Measurements from ENCODE around the gene AKT2.

DNA sequence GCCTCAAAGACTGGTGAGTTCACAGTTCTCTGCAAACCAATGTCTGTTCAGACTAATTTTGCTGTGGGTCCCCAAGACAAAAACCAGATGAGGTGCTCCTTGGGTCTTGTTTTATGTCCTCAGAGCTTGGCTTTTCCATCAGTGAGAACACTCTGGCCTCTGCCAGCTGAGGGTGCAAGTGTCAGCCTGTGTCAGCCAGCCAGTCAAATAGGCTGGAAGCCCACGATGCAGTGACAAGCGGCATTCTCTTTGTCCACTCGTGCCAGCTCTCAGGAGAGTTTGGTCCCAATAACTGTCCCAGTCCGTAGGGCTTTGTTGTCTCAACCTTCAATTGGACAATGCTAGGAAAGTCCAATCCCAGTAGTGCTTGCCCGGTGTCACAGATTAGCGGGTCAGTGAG, 9.4 kb upstream of the AKT2 start:
- no peak for TF ChIP-seq KDM1A (IDR thresholded peaks at IDR 0.05; ENCODE audit: borderline replicate concordance)
- no peak for TF ChIP-seq CREM (IDR thresholded peaks at IDR 0.05; ENCODE audit: low read depth)
- TF ChIP-seq, protein P1, sequence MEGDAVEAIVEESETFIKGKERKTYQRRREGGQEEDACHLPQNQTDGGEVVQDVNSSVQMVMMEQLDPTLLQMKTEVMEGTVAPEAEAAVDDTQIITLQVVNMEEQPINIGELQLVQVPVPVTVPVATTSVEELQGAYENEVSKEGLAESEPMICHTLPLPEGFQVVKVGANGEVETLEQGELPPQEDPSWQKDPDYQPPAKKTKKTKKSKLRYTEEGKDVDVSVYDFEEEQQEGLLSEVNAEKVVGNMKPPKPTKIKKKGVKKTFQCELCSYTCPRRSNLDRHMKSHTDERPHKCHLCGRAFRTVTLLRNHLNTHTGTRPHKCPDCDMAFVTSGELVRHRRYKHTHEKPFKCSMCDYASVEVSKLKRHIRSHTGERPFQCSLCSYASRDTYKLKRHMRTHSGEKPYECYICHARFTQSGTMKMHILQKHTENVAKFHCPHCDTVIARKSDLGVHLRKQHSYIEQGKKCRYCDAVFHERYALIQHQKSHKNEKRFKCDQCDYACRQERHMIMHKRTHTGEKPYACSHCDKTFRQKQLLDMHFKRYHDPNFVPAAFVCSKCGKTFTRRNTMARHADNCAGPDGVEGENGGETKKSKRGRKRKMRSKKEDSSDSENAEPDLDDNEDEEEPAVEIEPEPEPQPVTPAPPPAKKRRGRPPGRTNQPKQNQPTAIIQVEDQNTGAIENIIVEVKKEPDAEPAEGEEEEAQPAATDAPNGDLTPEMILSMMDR (IDR thresholded peaks at IDR 0.05 in 2 of 3, conservative IDR thresholded peaks at IDR 0.05 in 1 of 3; ENCODE audit: control insufficient read depth in 2 of 3, extremely low read depth in 1 of 3, insufficient read depth in 1 of 3, low read depth in 3 of 3, low read length in 3 of 3) = no peak
- no peak for TF ChIP-seq ZNF592 (IDR thresholded peaks at IDR 0.05)
- TF ChIP-seq, protein P2, sequence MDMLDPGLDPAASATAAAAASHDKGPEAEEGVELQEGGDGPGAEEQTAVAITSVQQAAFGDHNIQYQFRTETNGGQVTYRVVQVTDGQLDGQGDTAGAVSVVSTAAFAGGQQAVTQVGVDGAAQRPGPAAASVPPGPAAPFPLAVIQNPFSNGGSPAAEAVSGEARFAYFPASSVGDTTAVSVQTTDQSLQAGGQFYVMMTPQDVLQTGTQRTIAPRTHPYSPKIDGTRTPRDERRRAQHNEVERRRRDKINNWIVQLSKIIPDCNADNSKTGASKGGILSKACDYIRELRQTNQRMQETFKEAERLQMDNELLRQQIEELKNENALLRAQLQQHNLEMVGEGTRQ (IDR thresholded peaks at IDR 0.05; ENCODE audit: borderline replicate concordance, low read depth, low read length) = no peak
- TF ChIP-seq BMI1 (IDR thresholded peaks at IDR 0.05; ENCODE audit: borderline replicate concordance) = no peak
- TF ChIP-seq REST (IDR thresholded peaks at IDR 0.05; ENCODE audit: low read depth, low read length) = no peak
- no peak for TF ChIP-seq POLR2A (IDR thresholded peaks at IDR 0.05; ENCODE audit: low read depth, low read length)
- TF ChIP-seq SUZ12 (IDR thresholded peaks at IDR 0.05; ENCODE audit: unreplicated experiment) = no peak
- no peak for TF ChIP-seq RELB (IDR thresholded peaks at IDR 0.05; ENCODE audit: low read depth)
- TF ChIP-seq CBX3 (IDR thresholded peaks at IDR 0.05; ENCODE audit: borderline replicate concordance, low read depth) = no peak
- TF ChIP-seq, protein P3, sequence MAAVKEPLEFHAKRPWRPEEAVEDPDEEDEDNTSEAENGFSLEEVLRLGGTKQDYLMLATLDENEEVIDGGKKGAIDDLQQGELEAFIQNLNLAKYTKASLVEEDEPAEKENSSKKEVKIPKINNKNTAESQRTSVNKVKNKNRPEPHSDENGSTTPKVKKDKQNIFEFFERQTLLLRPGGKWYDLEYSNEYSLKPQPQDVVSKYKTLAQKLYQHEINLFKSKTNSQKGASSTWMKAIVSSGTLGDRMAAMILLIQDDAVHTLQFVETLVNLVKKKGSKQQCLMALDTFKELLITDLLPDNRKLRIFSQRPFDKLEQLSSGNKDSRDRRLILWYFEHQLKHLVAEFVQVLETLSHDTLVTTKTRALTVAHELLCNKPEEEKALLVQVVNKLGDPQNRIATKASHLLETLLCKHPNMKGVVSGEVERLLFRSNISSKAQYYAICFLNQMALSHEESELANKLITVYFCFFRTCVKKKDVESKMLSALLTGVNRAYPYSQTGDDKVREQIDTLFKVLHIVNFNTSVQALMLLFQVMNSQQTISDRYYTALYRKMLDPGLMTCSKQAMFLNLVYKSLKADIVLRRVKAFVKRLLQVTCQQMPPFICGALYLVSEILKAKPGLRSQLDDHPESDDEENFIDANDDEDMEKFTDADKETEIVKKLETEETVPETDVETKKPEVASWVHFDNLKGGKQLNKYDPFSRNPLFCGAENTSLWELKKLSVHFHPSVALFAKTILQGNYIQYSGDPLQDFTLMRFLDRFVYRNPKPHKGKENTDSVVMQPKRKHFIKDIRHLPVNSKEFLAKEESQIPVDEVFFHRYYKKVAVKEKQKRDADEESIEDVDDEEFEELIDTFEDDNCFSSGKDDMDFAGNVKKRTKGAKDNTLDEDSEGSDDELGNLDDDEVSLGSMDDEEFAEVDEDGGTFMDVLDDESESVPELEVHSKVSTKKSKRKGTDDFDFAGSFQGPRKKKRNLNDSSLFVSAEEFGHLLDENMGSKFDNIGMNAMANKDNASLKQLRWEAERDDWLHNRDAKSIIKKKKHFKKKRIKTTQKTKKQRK (IDR thresholded peaks at IDR 0.05; ENCODE audit: low read depth, low read length) = no peak
- TF ChIP-seq JUND (IDR thresholded peaks at IDR 0.05; ENCODE audit: low read depth, low read length) = no peak
- TF ChIP-seq SRF (IDR thresholded peaks at IDR 0.05; ENCODE audit: low read depth in 2 of 2, low read length in 2 of 2) = no peak

All from GM12878 (cell line).